Calu3 (cell line): ENCODE measurements around the gene NF1. TPM values are rescaled to one million over a fixed set of nuclear protein-coding genes. Genes with fewer than 3 reads are reported as not detected.

Experiments
- BruUV-seq: library from RNA; stranded (reverse); fragments of 400-500 nt; replicated peaks from 2 replicates; lab custom pipeline; 2021; lab: Mats Ljungman, UMichigan
- CTCF ChIA-PET: fragments of 300-600 bp; sonication (Branson Sonifier 250); formaldehyde crosslinking; loops from one replicate; lab custom pipeline; 2022; ENCODE audit warnings: antibody characterized with exemption; lab: Charles Lee
- DNase-seq: peaks from one replicate; pipeline ENCODE4 v3.0.0; 2022
- H3K27ac Mint-ChIP-seq: one replicate; pipeline ENCODE4 v1.8.0; 2022; ENCODE audit warnings: mixed read lengths; ENCODE audit not compliant: unreplicated experiment
- H3K27me3 Mint-ChIP-seq: one replicate; pipeline ENCODE4 v1.8.0; 2022; ENCODE audit warnings: mixed read lengths; ENCODE audit not compliant: unreplicated experiment
- H3K36me3 Mint-ChIP-seq: one replicate; pipeline ENCODE4 v1.8.0; 2022; ENCODE audit warnings: mild to moderate bottlenecking, moderate library complexity, mixed read lengths; ENCODE audit not compliant: insufficient read depth, unreplicated experiment
- H3K4me1 Mint-ChIP-seq: one replicate; pipeline ENCODE4 v1.8.0; 2022; ENCODE audit warnings: mild to moderate bottlenecking, low read depth, mixed read lengths; ENCODE audit not compliant: unreplicated experiment
- H3K4me3 Mint-ChIP-seq: one replicate; pipeline ENCODE4 v1.8.0; 2022; ENCODE audit warnings: mild to moderate bottlenecking, low read depth, moderate library complexity, mixed read lengths; ENCODE audit not compliant: unreplicated experiment
- H3K9me3 Mint-ChIP-seq: one replicate; pipeline ENCODE4 v1.8.0; 2022; ENCODE audit warnings: low read depth, mixed read lengths; ENCODE audit not compliant: unreplicated experiment
- intact Hi-C: fragments of 100-400 bp; cut with micrococcal nuclease; formaldehyde crosslinking; loops from one replicate; pipeline ENCODE4 v1.10.0; 2022; ENCODE audit not compliant: unreplicated experiment
- total RNA-seq: library from RNA; stranded (reverse); gene quantifications from 2 replicates; pipeline ENCODE4 v1.2.3, GENCODE V29; 2022
- TF ChIP-seq, protein P1 (sequence below): fragments of 200-600 bp; IDR thresholded peaks from one replicate; pipeline ENCODE4 v1.8.0; 2022; ENCODE audit warnings: antibody characterized with exemption; ENCODE audit not compliant: unreplicated experiment

Gene NF1
- total RNA-seq, 1 experiment from 2014 or later, result 64.7 TPM

DNA sequence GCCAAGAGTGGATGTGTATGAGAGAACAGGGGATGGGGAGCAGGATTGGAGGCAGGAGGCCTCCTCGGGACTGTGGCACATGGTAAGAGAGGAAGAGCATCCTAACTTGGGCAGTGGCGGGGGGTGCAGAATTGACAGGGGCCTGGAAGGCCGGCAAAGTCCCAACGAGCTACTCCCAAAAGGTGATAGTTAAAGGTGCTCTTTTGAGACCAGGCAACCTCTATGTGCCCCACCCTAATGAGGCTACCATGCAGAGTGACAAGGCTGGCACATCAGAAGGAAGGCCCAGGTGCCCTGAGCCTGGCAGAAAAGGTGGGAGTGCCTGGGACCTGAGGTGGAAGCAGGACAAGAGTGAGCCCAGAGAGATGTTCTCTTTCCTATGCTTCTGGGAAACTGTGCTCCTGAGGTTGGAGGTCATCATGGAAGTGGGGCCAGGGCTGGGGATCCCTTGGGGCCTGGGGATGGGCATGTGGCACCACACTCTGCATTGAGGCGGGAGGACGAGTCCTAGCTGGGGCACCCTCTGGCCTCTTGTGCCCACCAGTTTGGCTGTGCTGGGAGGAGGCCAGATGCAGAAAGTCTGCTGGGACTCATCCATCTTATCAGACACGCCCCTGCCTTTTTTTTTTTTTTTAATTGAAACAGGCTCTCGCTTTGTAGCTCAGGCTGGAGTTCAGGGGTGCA lies 302.6 kb downstream of the NF1 start:
- DNase-seq, result no peak
- intact Hi-C loops, result no loop called here
- Mint-ChIP-seq H3K27me3 (peaks cover 93% of the 10 kb centered on the region), H3K27ac (no peak overlapping the region), H3K4me1 (no peaks in the 10 kb centered on the region), H3K36me3 (no peaks in the 10 kb centered on the region), H3K4me3 (no peak overlapping the region), H3K9me3 (no peaks in the 10 kb centered on the region)
- BruUV-seq, result no TSS peak
- CTCF ChIA-PET, result interaction anchor here (0.6 to 0.7 kb wide), 3 partner anchors 21 to 300 kb away, joined by 3 to 6 read pairs (median 4); no protein-coding TSS in a partner anchor
- TF ChIP-seq, protein P1, sequence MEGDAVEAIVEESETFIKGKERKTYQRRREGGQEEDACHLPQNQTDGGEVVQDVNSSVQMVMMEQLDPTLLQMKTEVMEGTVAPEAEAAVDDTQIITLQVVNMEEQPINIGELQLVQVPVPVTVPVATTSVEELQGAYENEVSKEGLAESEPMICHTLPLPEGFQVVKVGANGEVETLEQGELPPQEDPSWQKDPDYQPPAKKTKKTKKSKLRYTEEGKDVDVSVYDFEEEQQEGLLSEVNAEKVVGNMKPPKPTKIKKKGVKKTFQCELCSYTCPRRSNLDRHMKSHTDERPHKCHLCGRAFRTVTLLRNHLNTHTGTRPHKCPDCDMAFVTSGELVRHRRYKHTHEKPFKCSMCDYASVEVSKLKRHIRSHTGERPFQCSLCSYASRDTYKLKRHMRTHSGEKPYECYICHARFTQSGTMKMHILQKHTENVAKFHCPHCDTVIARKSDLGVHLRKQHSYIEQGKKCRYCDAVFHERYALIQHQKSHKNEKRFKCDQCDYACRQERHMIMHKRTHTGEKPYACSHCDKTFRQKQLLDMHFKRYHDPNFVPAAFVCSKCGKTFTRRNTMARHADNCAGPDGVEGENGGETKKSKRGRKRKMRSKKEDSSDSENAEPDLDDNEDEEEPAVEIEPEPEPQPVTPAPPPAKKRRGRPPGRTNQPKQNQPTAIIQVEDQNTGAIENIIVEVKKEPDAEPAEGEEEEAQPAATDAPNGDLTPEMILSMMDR, result no peak

- CTCF ChIA-PET, result interaction anchor here (0.6 to 0.7 kb wide), 3 partner anchors 20 to 299 kb away, joined by 3 to 6 read pairs (median 4); no protein-coding TSS in a partner anchor
- BruUV-seq, result no TSS peak
- Mint-ChIP-seq H3K9me3 (no peaks in the 10 kb centered on the region), H3K27ac (no peak overlapping the region), H3K27me3 (peaks cover 83% of the 10 kb centered on the region), H3K4me3 (no peak overlapping the region), H3K4me1 (no peaks in the 10 kb centered on the region), H3K36me3 (no peaks in the 10 kb centered on the region)
- intact Hi-C loops, result no loop called here
- DNase-seq, result no peak
- TF ChIP-seq, protein P1, result no peak
Observed at GRCh38 chr17:31398381-31399311, 303.9 kb downstream of the NF1 start.

GRCh38 chr17:31400481-31400950 lies 305.7 kb downstream of the NF1 start:
- Mint-ChIP-seq H3K9me3 (no peaks in the 10 kb centered on the region), H3K4me1 (no peaks in the 10 kb centered on the region), H3K4me3 (no peak overlapping the region), H3K27ac (no peak overlapping the region), H3K27me3 (peaks cover 77% of the 10 kb centered on the region), H3K36me3 (no peaks in the 10 kb centered on the region)
- no TSS peak for BruUV-seq
- intact Hi-C loops, result no loop called here
- no peak for DNase-seq
- CTCF ChIA-PET, result no interaction called here
- TF ChIP-seq, protein P1, result no peak

- BruUV-seq, result no TSS peak
- Mint-ChIP-seq H3K4me3 (no peak overlapping the region), H3K27ac (no peak overlapping the region), H3K4me1 (no peaks in the 10 kb centered on the region), H3K9me3 (no peaks in the 10 kb centered on the region), H3K27me3 (peaks cover 66% of the 10 kb centered on the region), H3K36me3 (no peaks in the 10 kb centered on the region)
- TF ChIP-seq, protein P1, result no peak
- intact Hi-C loops, result no loop called here
- CTCF ChIA-PET, result no interaction called here
- DNase-seq, result no peak
Observed at GRCh38 chr17:31401456-31402254, 306.9 kb downstream of the NF1 start.
